H1 (cell line): ENCODE results near the gene CDKL5. TPM values are rescaled to one million over a fixed set of nuclear protein-coding genes. Genes with fewer than 3 reads are reported as not detected.

ENCODE experiments used
- CTCF ChIA-PET: fragments of 300-600 bp; sonication (Branson Sonifier 250); formaldehyde crosslinking; loops from one replicate; lab custom pipeline; 2021; ENCODE audit not compliant: partially characterized antibody; lab: Charles Lee
- POLR2A ChIA-PET: fragments of 300-600 bp; sonication (Branson Sonifier 250); formaldehyde crosslinking; loops from one replicate; lab custom pipeline; 2021; ENCODE audit warnings: inconsistent platforms; ENCODE audit not compliant: partially characterized antibody; lab: Charles Lee
- DNase-seq, 2 experiments: peaks; one replicate each; pipeline versions ENCODE4 v3.0.0 to v3.0.0-alpha.2; 2010 to 2022; ENCODE audit warnings: low spot score in 2 of 2, low read depth in 1 of 2, mixed read lengths in 1 of 2
- FAIRE-seq: peaks from 2 replicates; lab custom pipeline; 2011; peaks lifted over from hg19 to GRCh38; lab: Jason Lieb, UNC
- H2AFZ ChIP-seq: 2 replicates; pipeline ENCODE4 v1.8.1; 2012; ENCODE audit warnings: low read length, inconsistent platforms
- H2AK5ac ChIP-seq: 2 replicates; pipeline ENCODE4 v1.6.1; 2013; ENCODE audit warnings: low read depth, low read length
- H2BK120ac ChIP-seq: replicated peaks from 2 replicates; pipeline ENCODE3; 2013; ENCODE audit warnings: low read depth, low read length, inconsistent platforms
- H2BK12ac ChIP-seq: 2 replicates; pipeline ENCODE4 v1.6.1; 2013; ENCODE audit warnings: low read depth, low read length
- H2BK15ac ChIP-seq: 2 replicates; pipeline ENCODE4 v1.6.1; 2013; ENCODE audit warnings: low read length
- H2BK20ac ChIP-seq: 2 replicates; pipeline ENCODE4 v1.6.1; 2013; ENCODE audit warnings: low read length
- H2BK5ac ChIP-seq: 2 replicates; pipeline ENCODE4 v1.6.1; 2013; ENCODE audit warnings: low read depth, low read length
- H3K14ac ChIP-seq: 2 replicates; pipeline ENCODE4 v1.6.1; 2013; ENCODE audit warnings: inconsistent platforms; ENCODE audit not compliant: insufficient read length
- H3K18ac ChIP-seq: 2 replicates; pipeline ENCODE4 v1.6.1; 2013; ENCODE audit warnings: low read length; ENCODE audit errors: extremely low read depth
- H3K23ac ChIP-seq: 2 replicates; pipeline ENCODE4 v1.6.1; 2013; ENCODE audit warnings: inconsistent platforms; ENCODE audit not compliant: insufficient read length
- H3K23me2 ChIP-seq: 2 replicates; pipeline ENCODE4 v1.6.1; 2013; ENCODE audit warnings: low read depth, low read length
- H3K27ac ChIP-seq: 2 replicates; pipeline ENCODE4 v1.6.1; 2011; ENCODE audit warnings: low read depth, low read length, inconsistent platforms
- H3K27me3 ChIP-seq, 4 experiments: replicated peaks in 1 of 4; 1 replicate in 1 of 4; 2 replicates in 3 of 4; pipeline versions ENCODE4 v1.6.1 to v1.8.1; 2011 to 2013; ENCODE audit warnings: low read length in 3 of 4, mild to moderate bottlenecking in 3 of 4, inconsistent platforms in 2 of 4, mixed read lengths in 2 of 4, moderate library complexity in 1 of 4; ENCODE audit not compliant: control insufficient read depth in 3 of 4, insufficient read depth in 3 of 4; ENCODE audit errors: extremely low read depth in 1 of 4
- H3K36me3 ChIP-seq, 4 experiments: 2 replicates each; pipeline versions ENCODE4 v1.6.1 to v1.8.1; 2011 to 2013; ENCODE audit warnings: mild to moderate bottlenecking in 4 of 4, low read length in 3 of 4, moderate library complexity in 2 of 4, control low read depth in 1 of 4, inconsistent platforms in 1 of 4; ENCODE audit not compliant: insufficient read depth in 4 of 4, control insufficient read depth in 2 of 4
- H3K4ac ChIP-seq: replicated peaks from 2 replicates; pipeline ENCODE3; 2013; ENCODE audit warnings: low read length, low read depth, mixed read lengths, inconsistent platforms; ENCODE audit not compliant: insufficient read length
- H3K4me1 ChIP-seq, 4 experiments: replicated peaks in 1 of 4; 1 replicate in 1 of 4; 2 replicates in 3 of 4; pipeline versions ENCODE4 v1.6.1 to v1.8.1; 2011 to 2013; ENCODE audit warnings: low read length in 3 of 4, inconsistent platforms in 2 of 4, mixed read lengths in 1 of 4; ENCODE audit not compliant: insufficient read depth in 4 of 4, control insufficient read depth in 3 of 4
- H3K4me2 ChIP-seq, 2 experiments: 2 replicates each; pipeline versions ENCODE4 v1.6.1 to v1.8.1; 2011 to 2013; ENCODE audit warnings: low read depth in 2 of 2, low read length in 2 of 2, control low read depth in 1 of 2, inconsistent platforms in 1 of 2, mild to moderate bottlenecking in 1 of 2; ENCODE audit not compliant: insufficient read depth in 1 of 2
- H3K4me3 ChIP-seq, 4 experiments: fragments of 200-600, 300-600 bp in 1 of 4; sonication (generic), shearing (Covaris generic), sonication (Bioruptor Twin) in 1 of 4; 2 replicates each; pipeline versions ENCODE4 v1.5.1 to v1.8.1; 2011 to 2016; ENCODE audit warnings: low read length in 4 of 4, low read depth in 3 of 4, control low read depth in 2 of 4, inconsistent platforms in 2 of 4, mild to moderate bottlenecking in 2 of 4, mixed read lengths in 1 of 4, moderate library complexity in 1 of 4; ENCODE audit not compliant: insufficient read depth in 2 of 4; ENCODE audit errors: extremely low read depth in 1 of 4
- H3K56ac ChIP-seq: replicated peaks from 2 replicates; pipeline ENCODE3; 2013; ENCODE audit warnings: low read depth, mild to moderate bottlenecking, mixed read lengths, low read length, inconsistent platforms; ENCODE audit not compliant: insufficient read length
- H3K79me1 ChIP-seq: 2 replicates; pipeline ENCODE4 v1.6.1; 2013; ENCODE audit warnings: low read depth, low read length, control low read depth
- H3K79me2 ChIP-seq, 2 experiments: 2 replicates each; pipeline versions ENCODE4 v1.6.1 to v1.8.1; 2012 to 2013; ENCODE audit warnings: low read length in 2 of 2, mild to moderate bottlenecking in 2 of 2, inconsistent platforms in 1 of 2; ENCODE audit not compliant: insufficient read depth in 2 of 2, control insufficient read depth in 1 of 2
- H3K9ac ChIP-seq, 4 experiments: replicated peaks in 1 of 4; 1 replicate in 1 of 4; 2 replicates in 3 of 4; pipeline versions ENCODE4 v1.6.1 to v1.8.1; 2011 to 2013; ENCODE audit warnings: low read depth in 3 of 4, low read length in 3 of 4, control low read depth in 2 of 4, mild to moderate bottlenecking in 2 of 4, moderate library complexity in 2 of 4, inconsistent platforms in 1 of 4; ENCODE audit errors: extremely low read depth in 1 of 4
- H3K9me3 ChIP-seq, 2 experiments: 2 replicates each; pipeline versions ENCODE4 v1.6.1 to v1.8.1; 2012 to 2013; ENCODE audit warnings: mild to moderate bottlenecking in 2 of 2, moderate library complexity in 2 of 2, control low read depth in 1 of 2, inconsistent platforms in 1 of 2, low read depth in 1 of 2, low read length in 1 of 2, mixed read lengths in 1 of 2; ENCODE audit not compliant: insufficient read depth in 2 of 2
- H4K20me1 ChIP-seq, 2 experiments: replicated peaks in 1 of 2; 2 replicates each; pipeline versions ENCODE3 to v1.8.1; 2011 to 2013; ENCODE audit warnings: inconsistent platforms in 2 of 2, low read length in 2 of 2, mild to moderate bottlenecking in 1 of 2; ENCODE audit not compliant: insufficient read depth in 2 of 2, control insufficient read depth in 1 of 2
- H4K5ac ChIP-seq: 2 replicates; pipeline ENCODE4 v1.6.1; 2013; ENCODE audit warnings: low read length, low read depth, mixed read lengths, inconsistent platforms; ENCODE audit not compliant: insufficient read length
- H4K8ac ChIP-seq: 2 replicates; pipeline ENCODE4 v1.8.0; 2013; ENCODE audit warnings: mild to moderate bottlenecking, moderate library complexity, low read length, inconsistent platforms; ENCODE audit not compliant: insufficient read depth; ENCODE audit errors: extremely low read depth
- H4K91ac ChIP-seq: replicated peaks from 2 replicates; pipeline ENCODE3; 2013; ENCODE audit warnings: low read length, mixed read lengths, inconsistent platforms; ENCODE audit not compliant: insufficient read length
- EP300 ChIP-seq, 2 experiments: IDR thresholded peaks; 1 replicate in 1 of 2; 2 replicates in 1 of 2; pipeline ENCODE4 v1.6.1; 2011 to 2012; ENCODE audit warnings: low read depth in 2 of 2, low read length in 2 of 2, mild to moderate bottlenecking in 2 of 2, borderline replicate concordance in 1 of 2, inconsistent platforms in 1 of 2, moderate library complexity in 1 of 2
- NANOG ChIP-seq: IDR thresholded peaks from 2 replicates; pipeline ENCODE4 v1.6.1; 2011; ENCODE audit warnings: low read length, low read depth, mild to moderate bottlenecking, inconsistent platforms; ENCODE audit not compliant: insufficient read depth, poor library complexity, severe bottlenecking
- WGBS, 2 experiments: shearing (Covaris generic) in 1 of 2; methylation state at CpG; one replicate each; pipeline versions ENCODE4 v1.1.6 to v1.1.7; 2013 to 2015; ENCODE audit warnings: low lambda C conversion rate in 2 of 2, mixed read lengths in 2 of 2, inconsistent platforms in 1 of 2, low coverage in 1 of 2, missing lambda C conversion rate in 1 of 2; ENCODE audit not compliant: insufficient replicate concordance in 2 of 2, insufficient coverage in 1 of 2, insufficient read length in 1 of 2; ENCODE audit errors: extremely low coverage in 1 of 2, missing lambda C conversion rate in 1 of 2; 5-methylcytosine and 5-hydroxymethylcytosine counted together
- polyA plus RNA-seq, 7 experiments: library from polyadenylated mRNA; depleted of rRNA in 3 of 7; stranded (reverse) in 5 of 7; unstranded in 2 of 7; fragments of >200 nt in 5 of 7; fragments of 200-250 nt in 2 of 7; gene quantifications; 1 replicate in 5 of 7; 2 replicates in 1 of 7; 4 replicates in 1 of 7; pipeline versions ENCODE4 v1.2.1 to v1.2.3, GENCODE V29; 2011 to 2013; ENCODE audit warnings: missing spikeins in 2 of 7, mixed read lengths in 2 of 7
- total RNA-seq: library from RNA; stranded (reverse); fragmentation: NEBNext Ultra II Directional; extraction: Animal tissue kit (Norgen Biotek cat#: 25700); gene quantifications from 2 replicates; pipeline ENCODE4 v1.2.1, GENCODE V29; 2021
- TF ChIP-seq, protein P1 (sequence below): IDR thresholded peaks from 2 replicates; pipeline ENCODE4 v1.6.1; 2012; ENCODE audit warnings: low read length, inconsistent platforms
- TF ChIP-seq, protein P2 (sequence below): IDR thresholded peaks from 2 replicates; pipeline ENCODE4 v1.6.1; 2012; ENCODE audit warnings: inconsistent platforms

The CDKL5 gene
- total and polyA plus RNA-seq, 2 of the 8 experiments (the other 6 are each of a cell fraction or from before 2014, with no cell fraction given), result 5.5 to 15.6 TPM

DNA sequence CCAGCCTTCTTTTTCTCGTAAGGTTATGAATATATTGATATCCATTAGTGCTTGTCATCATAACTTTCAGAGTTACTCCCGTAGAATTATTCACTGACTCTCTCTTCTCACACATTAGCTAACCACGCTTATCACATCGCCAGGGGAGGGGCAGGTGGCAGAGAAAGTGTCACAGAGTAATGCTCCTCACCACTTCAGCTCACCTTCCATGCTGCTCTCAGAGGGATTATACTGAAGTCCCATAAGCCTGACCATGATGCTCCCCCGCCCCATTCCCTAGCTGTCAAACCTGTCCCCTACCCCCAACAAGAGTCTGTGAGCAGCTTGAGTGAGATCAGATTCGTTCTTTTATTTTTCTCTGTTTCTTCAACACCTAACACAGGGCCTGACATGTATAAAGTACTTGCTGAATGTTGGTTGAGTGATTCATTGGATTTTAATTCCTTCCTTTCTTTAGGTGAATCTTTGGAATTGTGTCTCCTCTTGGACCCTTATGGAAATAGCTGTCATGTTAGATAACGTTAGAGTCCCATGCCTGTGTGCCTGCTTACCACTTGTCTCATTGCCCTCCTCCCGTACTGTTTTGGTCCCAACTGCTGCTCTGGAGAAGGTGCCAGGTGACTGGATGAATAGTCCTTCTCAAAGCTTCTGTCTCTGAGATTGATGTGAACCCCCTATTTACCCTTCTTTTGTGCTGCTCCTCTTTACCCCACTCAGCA, 191.4 kb downstream of the CDKL5 start:
- no peak overlapping the region for H4K5ac ChIP-seq
- H2BK20ac ChIP-seq, result no peak overlapping the region
- H3K27ac ChIP-seq, result no peak overlapping the region
- H3K27me3 ChIP-seq, result no peaks in the 10 kb centered on the region
- H3K36me3 ChIP-seq, result peaks cover 0 to 3% (median 0%) of the 10 kb centered on the region in 4 experiments; a peak in 2 of 8 replicates
- FAIRE-seq, result no peak
- H3K56ac ChIP-seq, result no peak overlapping the region
- H2BK5ac ChIP-seq, result no peak overlapping the region
- H2BK12ac ChIP-seq, result no peak overlapping the region
- H2BK120ac ChIP-seq, result no peak overlapping the region
- H3K18ac ChIP-seq, result no peak overlapping the region
- no peak overlapping the region for H3K14ac ChIP-seq
- no peak overlapping the region for H3K23ac ChIP-seq
- H4K91ac ChIP-seq, result no peak overlapping the region
- H3K4ac ChIP-seq, result no peak overlapping the region
- H3K79me1 ChIP-seq, result no peaks in the 10 kb centered on the region
- no peak for DNase-seq
- no peak overlapping the region for H2BK15ac ChIP-seq
- no peak overlapping the region for H3K9ac ChIP-seq
- ChIA-PET POLR2A (no interaction called here), CTCF (interaction anchor here (0.6 kb wide), 3 partner anchors 64 to 273 kb away, joined by 3 to 4 read pairs (median 3); no protein-coding TSS in a partner anchor)
- no peak overlapping the region for H2AK5ac ChIP-seq
- H3K23me2 ChIP-seq, result no peaks in the 10 kb centered on the region
- no peak overlapping the region for H3K4me2 ChIP-seq
- H3K9me3 ChIP-seq, result no peaks in the 10 kb centered on the region
- peaks cover 0 to 1% of the 10 kb centered on the region in 2 experiments for H4K20me1 ChIP-seq
- H3K4me1 ChIP-seq, result no peaks in the 10 kb centered on the region
- H4K8ac ChIP-seq, result no peak overlapping the region
- no peak overlapping the region for H2AFZ ChIP-seq
- no peaks in the 10 kb centered on the region for H3K79me2 ChIP-seq
- 92% methylated on average over 6 of the region's 8 CpGs; no CpG with 5 or more reads in 1 of the 2 experiments for WGBS, 2 experiments
- H3K4me3 ChIP-seq, result no peak overlapping the region
- TF ChIP-seq, protein P1, sequence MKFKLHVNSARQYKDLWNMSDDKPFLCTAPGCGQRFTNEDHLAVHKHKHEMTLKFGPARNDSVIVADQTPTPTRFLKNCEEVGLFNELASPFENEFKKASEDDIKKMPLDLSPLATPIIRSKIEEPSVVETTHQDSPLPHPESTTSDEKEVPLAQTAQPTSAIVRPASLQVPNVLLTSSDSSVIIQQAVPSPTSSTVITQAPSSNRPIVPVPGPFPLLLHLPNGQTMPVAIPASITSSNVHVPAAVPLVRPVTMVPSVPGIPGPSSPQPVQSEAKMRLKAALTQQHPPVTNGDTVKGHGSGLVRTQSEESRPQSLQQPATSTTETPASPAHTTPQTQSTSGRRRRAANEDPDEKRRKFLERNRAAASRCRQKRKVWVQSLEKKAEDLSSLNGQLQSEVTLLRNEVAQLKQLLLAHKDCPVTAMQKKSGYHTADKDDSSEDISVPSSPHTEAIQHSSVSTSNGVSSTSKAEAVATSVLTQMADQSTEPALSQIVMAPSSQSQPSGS, result no peak
- TF ChIP-seq, protein P2, sequence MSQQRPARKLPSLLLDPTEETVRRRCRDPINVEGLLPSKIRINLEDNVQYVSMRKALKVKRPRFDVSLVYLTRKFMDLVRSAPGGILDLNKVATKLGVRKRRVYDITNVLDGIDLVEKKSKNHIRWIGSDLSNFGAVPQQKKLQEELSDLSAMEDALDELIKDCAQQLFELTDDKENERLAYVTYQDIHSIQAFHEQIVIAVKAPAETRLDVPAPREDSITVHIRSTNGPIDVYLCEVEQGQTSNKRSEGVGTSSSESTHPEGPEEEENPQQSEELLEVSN, result no peak
- TF ChIP-seq NANOG (no peak), EP300 (IDR thresholded peaks at IDR 0.05; ENCODE audit: borderline replicate concordance in 1 of 2, low read depth in 2 of 2, low read length in 2 of 2) (no peak)
